K562 (cell line): Measurements from ENCODE around the gene BCKDHB.

Source experiments
- CTCF ChIP-seq, 3 experiments: IDR thresholded peaks in 2 of 3; conservative IDR thresholded peaks in 1 of 3; 2 replicates each; pipeline ENCODE4 v1.5.1; 2011 to 2012; ENCODE audit warnings: low read length in 3 of 3, mild to moderate bottlenecking in 3 of 3, control low read depth in 2 of 3, improper control_type of control experiment in 1 of 3, inconsistent platforms in 1 of 3, low read depth in 1 of 3, mixed read lengths in 1 of 3, moderate library complexity in 1 of 3; ENCODE audit not compliant: insufficient read depth in 2 of 3
- EZH2 ChIP-seq: IDR thresholded peaks from 2 replicates; pipeline ENCODE4 v1.6.1; 2012; ENCODE audit warnings: low read depth, mild to moderate bottlenecking, inconsistent platforms, low read length, borderline replicate concordance
- MNT ChIP-seq, 2 experiments: fragments of 450-650 bp; conservative IDR thresholded peaks; 2 replicates each; pipeline ENCODE4 v1.6.1; 2017; ENCODE audit warnings: mild to moderate bottlenecking in 2 of 2, moderate library complexity in 2 of 2
- TCF3 ChIP-seq: sonication (generic); formaldehyde crosslinking; IDR thresholded peaks from 2 replicates; pipeline ENCODE4 v1.4.0; 2020; ENCODE audit warnings: mild to moderate bottlenecking, missing genetic modification reagents
- ZBTB2 ChIP-seq: fragments of 450-650 bp; IDR thresholded peaks from 2 replicates; pipeline ENCODE4 v1.6.1; 2016; ENCODE audit warnings: antibody characterized with exemption
- ZBTB33 ChIP-seq: sonication (generic); formaldehyde crosslinking; IDR thresholded peaks from 2 replicates; pipeline ENCODE4 v1.8.1; 2023; ENCODE audit warnings: mild to moderate bottlenecking, missing genetic modification reagents
- ZNF253 ChIP-seq: fragments of 250-450 bp; sonication (Bioruptor Pico); conservative IDR thresholded peaks from 2 replicates; pipeline ENCODE4 v1.6.1; 2021; ENCODE audit warnings: mild to moderate bottlenecking

- no peak for TF ChIP-seq MNT (conservative IDR thresholded peaks at IDR 0.05)
- TF ChIP-seq EZH2 = no peak
- no peak for TF ChIP-seq ZBTB33 (CRISPR knock-in tag)
- TF ChIP-seq CTCF (IDR thresholded peaks at IDR 0.05 in 2 of 3, conservative IDR thresholded peaks at IDR 0.05 in 1 of 3; ENCODE audit: insufficient read depth in 2 of 3, low read depth in 1 of 3, low read length in 3 of 3) = no peak
- TF ChIP-seq ZNF253 (CRISPR knock-in tag) = no peak
- TF ChIP-seq ZBTB2 = no peak
- TF ChIP-seq TCF3 (CRISPR knock-in tag) = no peak
Measured at GRCh38 chr6:80366714-80367113, 260.2 kb downstream of the BCKDHB start.
